IMR-90 (cell line): ENCODE results near the gene FMN1. TPM values are rescaled to one million over a fixed set of nuclear protein-coding genes. Genes with fewer than 3 reads are reported as not detected.

ENCODE experiments used
- ATAC-seq: fragments of 200-7000 bp; cut with Tn5 transposase; 2 replicates; pipeline ENCODE4 v1.9.1; 2020; ENCODE audit warnings: low read depth, mild to moderate bottlenecking, moderate library complexity
- BruUV-seq: library from RNA; stranded (reverse); fragments of 400-500 nt; replicated peaks from 2 replicates; lab custom pipeline; 2021; lab: Mats Ljungman, UMichigan
- CTCF ChIA-PET: fragments of 300-600 bp; formaldehyde crosslinking; extraction: SDS; loops from one replicate; lab custom pipeline; 2021; ENCODE audit warnings: antibody characterized with exemption; lab: Yijun Ruan, JAX
- POLR2A ChIA-PET: fragments of 300-600 bp; sonication (Branson Sonifier 250); formaldehyde crosslinking; loops from one replicate; lab custom pipeline; 2022; ENCODE audit warnings: antibody characterized with exemption; ENCODE audit not compliant: unreplicated experiment; lab: Charles Lee
- DNase-seq: peaks from one replicate; pipeline ENCODE4 v3.0.0; 2013
- H2AFZ ChIP-seq: replicated peaks from 2 replicates; pipeline ENCODE3; 2013; ENCODE audit warnings: low read length, mild to moderate bottlenecking; ENCODE audit not compliant: poor library complexity
- H2AK5ac ChIP-seq: 2 replicates; pipeline ENCODE4 v1.6.1; 2013; ENCODE audit warnings: low read depth, low read length, inconsistent platforms
- H2AK9ac ChIP-seq: replicated peaks from 2 replicates; pipeline ENCODE3; 2013; ENCODE audit warnings: mild to moderate bottlenecking, low read depth, low read length, moderate library complexity; ENCODE audit not compliant: poor library complexity
- H2BK120ac ChIP-seq: 2 replicates; pipeline ENCODE4 v1.6.1; 2013; ENCODE audit warnings: low read depth, low read length, inconsistent platforms
- H2BK15ac ChIP-seq: 3 replicates; pipeline ENCODE4 v1.6.1; 2013; ENCODE audit warnings: low read depth, low read length, inconsistent platforms
- H2BK20ac ChIP-seq: 2 replicates; pipeline ENCODE4 v1.6.1; 2013; ENCODE audit warnings: low read depth, mild to moderate bottlenecking, inconsistent platforms, low read length, moderate library complexity
- H2BK5ac ChIP-seq: 2 replicates; pipeline ENCODE4 v1.6.1; 2013; ENCODE audit warnings: mild to moderate bottlenecking, low read depth, low read length, inconsistent platforms; ENCODE audit not compliant: poor library complexity, severe bottlenecking
- H3K14ac ChIP-seq: replicated peaks from 2 replicates; pipeline ENCODE4 v1.6.1; 2013; ENCODE audit warnings: low read depth, low read length, inconsistent platforms
- H3K18ac ChIP-seq: 2 replicates; pipeline ENCODE4 v1.6.1; 2013; ENCODE audit warnings: low read depth, low read length, control low read depth
- H3K23ac ChIP-seq: 2 replicates; pipeline ENCODE4 v1.6.1; 2013; ENCODE audit warnings: low read depth, low read length, inconsistent platforms
- H3K27ac ChIP-seq: 2 replicates; pipeline ENCODE4 v1.5.1; 2013; ENCODE audit warnings: mild to moderate bottlenecking, control low read depth, low read length; ENCODE audit not compliant: insufficient read depth
- H3K27me3 ChIP-seq: 2 replicates; pipeline ENCODE4 v1.6.1; 2013; ENCODE audit warnings: low read length; ENCODE audit not compliant: control insufficient read depth, insufficient read depth
- H3K36me3 ChIP-seq: 2 replicates; pipeline ENCODE4 v1.6.1; 2013; ENCODE audit warnings: low read length, mixed read lengths; ENCODE audit not compliant: control insufficient read depth, insufficient read depth
- H3K4ac ChIP-seq: 2 replicates; pipeline ENCODE4 v1.6.1; 2013; ENCODE audit warnings: low read depth, low read length, inconsistent platforms
- H3K4me1 ChIP-seq: 2 replicates; pipeline ENCODE4 v1.6.1; 2013; ENCODE audit warnings: low read length, mixed read lengths; ENCODE audit not compliant: control insufficient read depth, insufficient read depth
- H3K4me2 ChIP-seq: 2 replicates; pipeline ENCODE4 v1.6.1; 2013; ENCODE audit warnings: low read depth, mild to moderate bottlenecking, control low read depth, low read length, moderate library complexity
- H3K4me3 ChIP-seq: 2 replicates; pipeline ENCODE4 v1.5.1; 2013; ENCODE audit warnings: low read depth, mild to moderate bottlenecking, control low read depth, low read length, moderate library complexity; ENCODE audit not compliant: insufficient read depth
- H3K56ac ChIP-seq: 2 replicates; pipeline ENCODE4 v1.6.1; 2013; ENCODE audit warnings: low read length, inconsistent platforms; ENCODE audit not compliant: insufficient read depth; ENCODE audit errors: extremely low read depth
- H3K79me1 ChIP-seq, 2 experiments: 2 replicates each; pipeline ENCODE4 v1.6.1; 2013; ENCODE audit warnings: low read length in 2 of 2, inconsistent platforms in 1 of 2, low read depth in 1 of 2
- H3K9ac ChIP-seq: 2 replicates; pipeline ENCODE4 v1.6.1; 2013; ENCODE audit warnings: low read depth, low read length, control low read depth
- H3K9me1 ChIP-seq: 2 replicates; pipeline ENCODE4 v1.6.1; 2013; ENCODE audit warnings: low read length, inconsistent platforms; ENCODE audit not compliant: insufficient read depth
- H3K9me3 ChIP-seq: 2 replicates; pipeline ENCODE4 v1.6.1; 2013; ENCODE audit warnings: low read length; ENCODE audit not compliant: control insufficient read depth, insufficient read depth
- H4K20me1 ChIP-seq: 2 replicates; pipeline ENCODE4 v1.6.1; 2013; ENCODE audit warnings: low read length, inconsistent platforms; ENCODE audit not compliant: insufficient read depth
- H4K5ac ChIP-seq: 2 replicates; pipeline ENCODE4 v1.6.1; 2013; ENCODE audit warnings: mild to moderate bottlenecking, low read depth, low read length, control low read depth
- H4K8ac ChIP-seq, 2 experiments: 2 replicates each; pipeline ENCODE4 v1.6.1; 2013; ENCODE audit warnings: low read depth in 2 of 2, low read length in 2 of 2, control low read depth in 1 of 2, inconsistent platforms in 1 of 2
- H4K91ac ChIP-seq: 2 replicates; pipeline ENCODE4 v1.6.1; 2013; ENCODE audit warnings: low read depth, low read length, inconsistent platforms; ENCODE audit not compliant: insufficient read depth
- BHLHE40 ChIP-seq: fragments of 150-350 bp; IDR thresholded peaks from 2 replicates; pipeline ENCODE4 v1.6.1; 2016; ENCODE audit warnings: mild to moderate bottlenecking, low read depth, low read length
- CEBPB ChIP-seq: IDR thresholded peaks from 2 replicates; pipeline ENCODE4 v1.6.1; 2012; ENCODE audit warnings: low read depth, low read length, improper control_type of control experiment
- CHD1 ChIP-seq: IDR thresholded peaks from 2 replicates; pipeline ENCODE4 v1.6.1; 2012; ENCODE audit warnings: low read depth, low read length, improper control_type of control experiment
- MAFK ChIP-seq: IDR thresholded peaks from 2 replicates; pipeline ENCODE4 v1.6.1; 2012; ENCODE audit warnings: low read depth, low read length, improper control_type of control experiment
- MAZ ChIP-seq: IDR thresholded peaks from 2 replicates; pipeline ENCODE4 v1.6.1; 2012; ENCODE audit warnings: low read depth, mild to moderate bottlenecking, low read length, improper control_type of control experiment, moderate library complexity, borderline replicate concordance
- MXI1 ChIP-seq: IDR thresholded peaks from 2 replicates; pipeline ENCODE4 v1.6.1; 2012; ENCODE audit warnings: low read depth, mild to moderate bottlenecking, low read length, moderate library complexity, borderline replicate concordance
- POLR2A ChIP-seq: IDR thresholded peaks from 2 replicates; pipeline ENCODE4 v1.6.1; 2012; ENCODE audit warnings: mild to moderate bottlenecking, low read depth, low read length
- RCOR1 ChIP-seq: IDR thresholded peaks from 2 replicates; pipeline ENCODE4 v1.6.1; 2012; ENCODE audit warnings: mild to moderate bottlenecking, low read length, improper control_type of control experiment; ENCODE audit not compliant: insufficient replicate concordance
- RFX5 ChIP-seq: IDR thresholded peaks from 2 replicates; pipeline ENCODE4 v1.8.0; 2012; ENCODE audit warnings: low read depth, mild to moderate bottlenecking, low read length, moderate library complexity
- WGBS, 2 experiments: methylation state at CpG; one replicate each; pipeline versions ENCODE4 v1.1.5 to v1.1.7; 2013; ENCODE audit warnings: missing lambda C conversion rate in 2 of 2; ENCODE audit not compliant: insufficient read length in 1 of 2; ENCODE audit errors: extremely low coverage in 2 of 2; 5-methylcytosine and 5-hydroxymethylcytosine counted together
- dilution Hi-C: fragments of 300-500 bp; cut with HindIII; formaldehyde crosslinking; loops from one replicate; pipeline ENCODE4 v1.14.3; 2018; ENCODE audit warnings: low sequenced_read_pairs; ENCODE audit not compliant: unreplicated experiment
- in situ Hi-C: fragments of 300-500 bp; cut with MboI; formaldehyde crosslinking; loops from 3 replicates; pipeline ENCODE4 v1.14.3; 2019; ENCODE audit warnings: low sequenced_read_pairs, inconsistent platforms, mixed read lengths
- intact Hi-C: fragments of 100-400 bp; cut with micrococcal nuclease; formaldehyde crosslinking; loops from 2 replicates; pipeline ENCODE4 v1.10.0; 2022
- polyA plus RNA-seq, 3 experiments: library from polyadenylated mRNA; depleted of rRNA; stranded (reverse); fragments of >200 nt; gene quantifications; 2 replicates each; pipeline ENCODE4 v1.2.3, GENCODE V29; 2012; ENCODE audit warnings: low replicate concordance in 1 of 3
- total RNA-seq: library from RNA; depleted of rRNA; stranded (reverse); fragments of >200 nt; gene quantifications from 2 replicates; pipeline ENCODE4 v1.2.3, GENCODE V29; 2012
- TF ChIP-seq, protein P1 (sequence below): fragments of 150-350 bp; IDR thresholded peaks from 2 replicates; pipeline ENCODE4 v1.6.1; 2016; ENCODE audit warnings: low read depth, mild to moderate bottlenecking, low read length, moderate library complexity, borderline replicate concordance

FMN1 gene
- total and polyA plus RNA-seq, 2 of the 4 experiments (the other 2 are of a cell fraction), result 7.3 to 17.6 TPM

DNA sequence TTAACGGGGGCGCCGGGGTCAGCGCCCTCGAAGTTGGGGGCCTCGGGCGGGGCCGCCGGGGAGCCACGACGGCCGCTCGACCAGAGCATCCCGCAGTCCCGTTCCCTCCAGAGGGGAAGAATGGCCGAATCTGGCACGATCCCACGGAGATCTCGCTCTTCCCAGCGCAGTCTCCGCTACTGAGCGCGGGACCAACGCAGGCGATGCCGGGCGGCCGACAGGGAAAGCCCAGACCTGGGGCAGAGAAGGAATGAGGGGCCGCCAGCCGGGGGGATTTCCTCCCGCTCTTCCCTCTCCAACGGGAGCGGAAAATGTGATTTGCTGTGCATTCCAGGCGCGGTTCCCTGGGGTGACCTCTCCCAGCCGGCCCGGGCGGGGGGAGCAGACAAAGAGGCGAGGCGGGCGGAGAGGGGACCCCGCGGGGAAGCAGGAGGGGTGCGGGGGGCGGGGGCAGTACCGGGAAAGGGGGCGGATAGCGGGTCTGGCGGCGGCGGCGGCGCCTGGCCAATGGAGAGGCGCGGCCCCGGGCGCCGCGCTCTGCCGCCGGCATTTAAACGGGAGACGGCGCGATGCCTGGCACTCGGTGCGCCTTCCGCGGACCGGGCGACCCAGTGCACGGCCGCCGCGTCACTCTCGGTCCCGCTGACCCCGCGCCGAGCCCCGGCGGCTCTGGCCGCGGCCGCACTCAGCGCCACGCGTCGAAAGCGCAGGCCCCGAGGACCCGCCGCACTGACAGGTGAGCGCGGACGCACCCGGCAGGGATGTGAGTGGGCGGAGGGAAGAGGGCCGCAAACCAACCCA, 476.9 kb downstream of the FMN1 start, which contains the start of gene GREM1:
Gene GREM1 (plus strand): TSS at position 579 of the 801 bp plus-strand sequence. CDS start 12,687 bp downstream, outside the sequence.
- POLR2A ChIA-PET, result no interaction called here
- H2AFZ ChIP-seq, result peak within 1 kb of the TSS; percentile 90
- BruUV-seq, result no TSS peak
- H2AK9ac ChIP-seq, result peak within 1 kb of the TSS; percentile 88
- peak within 1 kb of the TSS; percentile 99 for H3K9ac ChIP-seq
- H2BK5ac ChIP-seq, result peak within 1 kb of the TSS; percentile 96
- H3K9me1 ChIP-seq, result peaks cover 3% of the 10 kb centered on the region; the same call in 1 of the 2 replicates
- CTCF ChIA-PET, result no interaction called here
- TF ChIP-seq RFX5, result no peak
- no peak for TF ChIP-seq MAFK
- TF ChIP-seq CHD1, result no peak; the same call in 1 of the 2 replicates
- peak; percentile 98 for TF ChIP-seq POLR2A
- no peak for TF ChIP-seq RCOR1
- TF ChIP-seq BHLHE40, result no peak
- TF ChIP-seq MAZ, result peak; percentile 61; the same call in 1 of the 2 replicates
- peak; percentile 71; the same call in 1 of the 2 replicates for TF ChIP-seq MXI1
- no peak for TF ChIP-seq CEBPB
- TF ChIP-seq, protein P1, sequence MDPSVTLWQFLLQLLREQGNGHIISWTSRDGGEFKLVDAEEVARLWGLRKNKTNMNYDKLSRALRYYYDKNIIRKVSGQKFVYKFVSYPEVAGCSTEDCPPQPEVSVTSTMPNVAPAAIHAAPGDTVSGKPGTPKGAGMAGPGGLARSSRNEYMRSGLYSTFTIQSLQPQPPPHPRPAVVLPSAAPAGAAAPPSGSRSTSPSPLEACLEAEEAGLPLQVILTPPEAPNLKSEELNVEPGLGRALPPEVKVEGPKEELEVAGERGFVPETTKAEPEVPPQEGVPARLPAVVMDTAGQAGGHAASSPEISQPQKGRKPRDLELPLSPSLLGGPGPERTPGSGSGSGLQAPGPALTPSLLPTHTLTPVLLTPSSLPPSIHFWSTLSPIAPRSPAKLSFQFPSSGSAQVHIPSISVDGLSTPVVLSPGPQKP, result no peak
- H4K5ac ChIP-seq, result peak within 1 kb of the TSS; percentile 96
- H3K14ac ChIP-seq, result peak within 1 kb of the TSS; percentile 73
- H3K4ac ChIP-seq, result peak within 1 kb of the TSS; percentile 89
- no peaks in the 10 kb centered on the region for H3K9me3 ChIP-seq
- peaks cover 4 to 19% of the 10 kb centered on the region in 2 experiments; a peak in 2 of 4 replicates for H3K79me1 ChIP-seq
- peak within 1 kb of the TSS; percentile 84 for H3K4me3 ChIP-seq
- 2% methylated on average over 28 of the region's 99 CpGs; no CpG with 5 or more reads in 1 of the 2 experiments for WGBS, 2 experiments
- peak within 1 kb of the TSS; percentile 88 for H3K23ac ChIP-seq
- peak within 1 kb of the TSS; percentile 74 for H3K56ac ChIP-seq
- intact Hi-C loops (loop anchor here (1.0 to 5.0 kb wide), 3 partner anchors 52 to 277 kb away; no protein-coding TSS in a partner anchor), dilution Hi-C loops (no loop called here), in situ Hi-C loops (loop anchor here (5.0 to 10.0 kb wide), 2 partner anchors 35 to 53 kb away; no protein-coding TSS in a partner anchor)
- H3K27ac ChIP-seq, result peak within 1 kb of the TSS; percentile 94
- H2BK120ac ChIP-seq, result peak within 1 kb of the TSS; percentile 80
- peak within 1 kb of the TSS; percentile 54 for H2AK5ac ChIP-seq
- ATAC-seq (peak; percentile 72), DNase-seq (peak; percentile 70)
- H3K4me1 ChIP-seq, result peaks cover 5% of the 10 kb centered on the region
- peak within 1 kb of the TSS; percentile 97 for H3K4me2 ChIP-seq
- peak within 1 kb of the TSS; percentile 75 to 79 for H4K8ac ChIP-seq
- peak within 1 kb of the TSS; percentile 39; the same call in 2 of the 3 replicates for H2BK15ac ChIP-seq
- 0 out of 2 replicates have a peak within 1 kb of the TSS, but pooled peaks have one; percentile 33 for H2BK20ac ChIP-seq
- no peaks in the 10 kb centered on the region for H3K27me3 ChIP-seq
- H4K20me1 ChIP-seq, result peaks cover 47% of the 10 kb centered on the region
- peaks cover 34% of the 10 kb centered on the region for H3K36me3 ChIP-seq
- peak within 1 kb of the TSS; percentile 99 for H3K18ac ChIP-seq
- peak within 1 kb of the TSS; percentile 88 for H4K91ac ChIP-seq
